ENCODE measurements around the gene TMEM63B.
A peak's percentile ranks its signal among the peaks of the same experiment; 100 is the strongest.

Gene TMEM63B

GRCh38 chr6:44091981-44092884, 35.1 kb upstream of the TMEM63B start:
- TF ChIP-seq TAF1 (IDR thresholded peaks at IDR 0.05; ENCODE audit: borderline replicate concordance, insufficient read depth, low read length) (no peak), SIN3A (IDR thresholded peaks at IDR 0.05; ENCODE audit: borderline replicate concordance, insufficient read depth, low read length) (no peak), POLR2AphosphoS5 (IDR thresholded peaks at IDR 0.05; ENCODE audit: low read depth, low read length) (no peak), REST (IDR thresholded peaks at IDR 0.05; ENCODE audit: insufficient read depth in 1 of 2, low read depth in 2 of 2, low read length in 2 of 2) (no peak), FOXP2 (optimal IDR thresholded peaks at IDR 0.05; ENCODE audit: borderline replicate concordance, extremely low read depth, extremely low read length, insufficient read depth) (no peak)

- no peak for TF ChIP-seq FOXP2 (optimal IDR thresholded peaks at IDR 0.05; ENCODE audit: borderline replicate concordance, extremely low read depth, extremely low read length, insufficient read depth)
These were observed 34.3 kb upstream of the TMEM63B start for GRCh38 chr6:44093066-44093465.

- TF ChIP-seq SIN3A (IDR thresholded peaks at IDR 0.05; ENCODE audit: borderline replicate concordance, insufficient read depth, low read length) (no peak), TAF1 (IDR thresholded peaks at IDR 0.05; ENCODE audit: borderline replicate concordance, insufficient read depth, low read length) (no peak), REST (IDR thresholded peaks at IDR 0.05; ENCODE audit: insufficient read depth in 1 of 2, low read depth in 2 of 2, low read length in 2 of 2) (no peak), POLR2AphosphoS5 (IDR thresholded peaks at IDR 0.05; ENCODE audit: low read depth, low read length) (no peak), FOXP2 (optimal IDR thresholded peaks at IDR 0.05; ENCODE audit: borderline replicate concordance, extremely low read depth, extremely low read length, insufficient read depth) (no peak)
These were observed 33.5 kb upstream of the TMEM63B start for GRCh38 chr6:44093750-44094402.

GRCh38 chr6:44094403-44095242, 32.7 kb upstream of the TMEM63B start:
- TF ChIP-seq FOXP2 (optimal IDR thresholded peaks at IDR 0.05; ENCODE audit: borderline replicate concordance, extremely low read depth, extremely low read length, insufficient read depth), result no peak
- no peak for TF ChIP-seq POLR2AphosphoS5 (IDR thresholded peaks at IDR 0.05; ENCODE audit: low read depth, low read length)
- TF ChIP-seq SIN3A (IDR thresholded peaks at IDR 0.05; ENCODE audit: borderline replicate concordance, insufficient read depth, low read length), result no peak
- TF ChIP-seq TAF1 (IDR thresholded peaks at IDR 0.05; ENCODE audit: borderline replicate concordance, insufficient read depth, low read length), result no peak
- no peak for TF ChIP-seq REST (IDR thresholded peaks at IDR 0.05; ENCODE audit: insufficient read depth in 1 of 2, low read depth in 2 of 2, low read length in 2 of 2)

- no peak for TF ChIP-seq TAF1 (IDR thresholded peaks at IDR 0.05; ENCODE audit: borderline replicate concordance, insufficient read depth, low read length)
- no peak for TF ChIP-seq POLR2AphosphoS5 (IDR thresholded peaks at IDR 0.05; ENCODE audit: low read depth, low read length)
- TF ChIP-seq FOXP2 (optimal IDR thresholded peaks at IDR 0.05; ENCODE audit: borderline replicate concordance, extremely low read depth, extremely low read length, insufficient read depth), result peak; percentile 19
- TF ChIP-seq SIN3A (IDR thresholded peaks at IDR 0.05; ENCODE audit: borderline replicate concordance, insufficient read depth, low read length), result no peak
- no peak for TF ChIP-seq REST (IDR thresholded peaks at IDR 0.05; ENCODE audit: insufficient read depth in 1 of 2, low read depth in 2 of 2, low read length in 2 of 2)
These were observed 30.7 kb upstream of the TMEM63B start for GRCh38 chr6:44096612-44097011.
